Breast epithelium (tissue), 3 donors: Measurements from ENCODE around the gene MAP3K19.

Source experiments
- POLR2A ChIP-seq: fragments of 450-650 bp; IDR thresholded peaks from one replicate; pipeline ENCODE4 v1.6.1; 2016; ENCODE audit warnings: antibody characterized with exemption, mild to moderate bottlenecking, moderate library complexity
- POLR2AphosphoS5 ChIP-seq, 3 donors: sonication (generic); formaldehyde crosslinking; IDR thresholded peaks; one replicate each; pipeline ENCODE4 v1.6.1; 2017; ENCODE audit warnings: antibody characterized with exemption in 3 of 3
- TF ChIP-seq, protein P1 (sequence below), 3 donors: fragments of 450-650 bp; IDR thresholded peaks; one replicate each; pipeline ENCODE4 v1.5.1; 2016 to 2017; ENCODE audit warnings: antibody characterized with exemption in 3 of 3, mild to moderate bottlenecking in 3 of 3, moderate library complexity in 3 of 3

GRCh38 chr2:134980639-134981038 is 66.6 kb downstream of the MAP3K19 start:
- TF ChIP-seq, protein P1, sequence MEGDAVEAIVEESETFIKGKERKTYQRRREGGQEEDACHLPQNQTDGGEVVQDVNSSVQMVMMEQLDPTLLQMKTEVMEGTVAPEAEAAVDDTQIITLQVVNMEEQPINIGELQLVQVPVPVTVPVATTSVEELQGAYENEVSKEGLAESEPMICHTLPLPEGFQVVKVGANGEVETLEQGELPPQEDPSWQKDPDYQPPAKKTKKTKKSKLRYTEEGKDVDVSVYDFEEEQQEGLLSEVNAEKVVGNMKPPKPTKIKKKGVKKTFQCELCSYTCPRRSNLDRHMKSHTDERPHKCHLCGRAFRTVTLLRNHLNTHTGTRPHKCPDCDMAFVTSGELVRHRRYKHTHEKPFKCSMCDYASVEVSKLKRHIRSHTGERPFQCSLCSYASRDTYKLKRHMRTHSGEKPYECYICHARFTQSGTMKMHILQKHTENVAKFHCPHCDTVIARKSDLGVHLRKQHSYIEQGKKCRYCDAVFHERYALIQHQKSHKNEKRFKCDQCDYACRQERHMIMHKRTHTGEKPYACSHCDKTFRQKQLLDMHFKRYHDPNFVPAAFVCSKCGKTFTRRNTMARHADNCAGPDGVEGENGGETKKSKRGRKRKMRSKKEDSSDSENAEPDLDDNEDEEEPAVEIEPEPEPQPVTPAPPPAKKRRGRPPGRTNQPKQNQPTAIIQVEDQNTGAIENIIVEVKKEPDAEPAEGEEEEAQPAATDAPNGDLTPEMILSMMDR (IDR thresholded peaks at IDR 0.05) = no peak
- TF ChIP-seq POLR2A = no peak
- TF ChIP-seq POLR2AphosphoS5 (IDR thresholded peaks at IDR 0.05) = no peak
